HEK293 (cell line): Measurements from ENCODE around the gene EZH1.
A peak's percentile ranks its signal among the peaks of the same experiment; 100 is the strongest.

Experiments used
- BCL6B ChIP-seq: fragments of 450-650 bp; formaldehyde crosslinking; IDR thresholded peaks from 2 replicates; pipeline ENCODE4 v1.5.1; 2017; ENCODE audit warnings: missing biosample characterization, missing genetic modification characterization
- GLIS1 ChIP-seq: fragments of 450-650 bp; formaldehyde crosslinking; IDR thresholded peaks from 2 replicates; pipeline ENCODE4 v1.5.1; 2016; ENCODE audit warnings: missing biosample characterization, missing genetic modification characterization
- IKZF3 ChIP-seq: fragments of 450-650 bp; IDR thresholded peaks from 2 replicates; pipeline ENCODE4 v1.5.0; 2018; ENCODE audit warnings: missing biosample characterization, mild to moderate bottlenecking, missing genetic modification characterization, moderate library complexity
- KLF16 ChIP-seq: fragments of 450-650 bp; formaldehyde crosslinking; IDR thresholded peaks from 2 replicates; pipeline ENCODE4 v1.5.1; 2017; ENCODE audit warnings: missing biosample characterization, missing genetic modification characterization
- KLF8 ChIP-seq: fragments of 450-650 bp; formaldehyde crosslinking; IDR thresholded peaks from 2 replicates; pipeline ENCODE4 v1.5.1; 2016; ENCODE audit warnings: missing biosample characterization, missing genetic modification characterization
- KLF9 ChIP-seq: fragments of 450-650 bp; formaldehyde crosslinking; IDR thresholded peaks from 2 replicates; pipeline ENCODE4 v1.5.1; 2016; ENCODE audit warnings: missing biosample characterization, missing genetic modification characterization, low read depth
- OSR2 ChIP-seq: fragments of 450-650 bp; formaldehyde crosslinking; IDR thresholded peaks from 2 replicates; pipeline ENCODE4 v1.5.1; 2016; ENCODE audit warnings: missing biosample characterization, missing genetic modification characterization
- SP2 ChIP-seq: fragments of 450-650 bp; formaldehyde crosslinking; IDR thresholded peaks from 2 replicates; pipeline ENCODE4 v1.5.1; 2016; ENCODE audit warnings: missing biosample characterization, missing genetic modification characterization
- TRIM28 ChIP-seq: IDR thresholded peaks from 2 replicates; pipeline ENCODE4 v1.6.1; 2011; ENCODE audit warnings: low read length, control low read depth, borderline replicate concordance
- ZBTB20 ChIP-seq: fragments of 450-650 bp; formaldehyde crosslinking; IDR thresholded peaks from 2 replicates; pipeline ENCODE4 v1.5.1; 2016; ENCODE audit warnings: missing biosample characterization, missing genetic modification characterization
- ZBTB26 ChIP-seq: fragments of 450-650 bp; formaldehyde crosslinking; optimal IDR thresholded peaks from 2 replicates; pipeline ENCODE3; 2016; ENCODE audit warnings: missing biosample characterization, mild to moderate bottlenecking, missing genetic modification characterization
- ZBTB44 ChIP-seq: fragments of 450-650 bp; IDR thresholded peaks from 2 replicates; pipeline ENCODE4 v1.5.1; 2018; ENCODE audit warnings: missing biosample characterization, mild to moderate bottlenecking, missing genetic modification characterization
- ZBTB48 ChIP-seq: fragments of 450-650 bp; formaldehyde crosslinking; IDR thresholded peaks from 2 replicates; pipeline ENCODE4 v1.5.1; 2016; ENCODE audit warnings: missing biosample characterization, missing genetic modification characterization
- ZBTB8A ChIP-seq: fragments of 450-650 bp; formaldehyde crosslinking; IDR thresholded peaks from 2 replicates; pipeline ENCODE4 v1.5.1; 2016; ENCODE audit warnings: missing biosample characterization, missing genetic modification characterization
- ZFHX2 ChIP-seq: fragments of 450-650 bp; formaldehyde crosslinking; conservative IDR thresholded peaks from 2 replicates; pipeline ENCODE4 v1.5.1; 2016; ENCODE audit warnings: missing biosample characterization, missing genetic modification characterization
- ZFP69B ChIP-seq: fragments of 450-650 bp; formaldehyde crosslinking; IDR thresholded peaks from 2 replicates; pipeline ENCODE4 v1.5.1; 2016; ENCODE audit warnings: missing biosample characterization, missing genetic modification characterization
- ZNF146 ChIP-seq: fragments of 450-650 bp; formaldehyde crosslinking; IDR thresholded peaks from 2 replicates; pipeline ENCODE4 v1.5.1; 2016; ENCODE audit warnings: missing biosample characterization, missing genetic modification characterization
- ZNF202 ChIP-seq: fragments of 450-650 bp; formaldehyde crosslinking; IDR thresholded peaks from 2 replicates; pipeline ENCODE4 v1.5.1; 2016; ENCODE audit warnings: missing biosample characterization, missing genetic modification characterization, borderline replicate concordance
- ZNF341 ChIP-seq: fragments of 450-650 bp; formaldehyde crosslinking; IDR thresholded peaks from 2 replicates; pipeline ENCODE4; 2016; ENCODE audit warnings: low read depth, missing biosample characterization, missing genetic modification characterization
- ZNF677 ChIP-seq: fragments of 450-650 bp; IDR thresholded peaks from 2 replicates; pipeline ENCODE4 v1.5.0; 2018; ENCODE audit warnings: missing biosample characterization, mild to moderate bottlenecking, missing genetic modification characterization, moderate library complexity
- ZNF792 ChIP-seq: fragments of 450-650 bp; formaldehyde crosslinking; IDR thresholded peaks from 2 replicates; pipeline ENCODE4 v1.5.1; 2016; ENCODE audit warnings: missing biosample characterization, missing genetic modification characterization
- ZNF843 ChIP-seq: fragments of 450-650 bp; formaldehyde crosslinking; IDR thresholded peaks from 2 replicates; pipeline ENCODE4 v1.5.1; 2016; ENCODE audit warnings: missing biosample characterization, missing genetic modification characterization
- ZSCAN30 ChIP-seq: fragments of 450-650 bp; IDR thresholded peaks from 2 replicates; pipeline ENCODE4 v1.5.1; 2018; ENCODE audit warnings: missing biosample characterization, mild to moderate bottlenecking, missing genetic modification characterization, moderate library complexity
- ZXDB ChIP-seq: fragments of 450-650 bp; formaldehyde crosslinking; IDR thresholded peaks from 2 replicates; pipeline ENCODE4 v1.5.1; 2016; ENCODE audit warnings: missing biosample characterization, missing genetic modification characterization
- TF ChIP-seq, protein P1 (sequence below): fragments of 450-650 bp; formaldehyde crosslinking; IDR thresholded peaks from 2 replicates; pipeline ENCODE4 v1.5.1; 2016; ENCODE audit warnings: missing biosample characterization, missing genetic modification characterization
- TF ChIP-seq, protein P2 (sequence below): fragments of 450-650 bp; formaldehyde crosslinking; IDR thresholded peaks from 2 replicates; pipeline ENCODE4 v1.5.1; 2016; ENCODE audit warnings: missing biosample characterization, missing genetic modification characterization
- TF ChIP-seq, protein P3 (sequence below): fragments of 450-650 bp; formaldehyde crosslinking; IDR thresholded peaks from 2 replicates; pipeline ENCODE4 v1.5.1; 2017; ENCODE audit warnings: missing biosample characterization, missing genetic modification characterization
- TF ChIP-seq, protein P4 (sequence below): fragments of 450-650 bp; formaldehyde crosslinking; IDR thresholded peaks from 2 replicates; pipeline ENCODE4 v1.5.1; 2016; ENCODE audit warnings: missing biosample characterization, missing genetic modification characterization

Gene EZH1

DNA sequence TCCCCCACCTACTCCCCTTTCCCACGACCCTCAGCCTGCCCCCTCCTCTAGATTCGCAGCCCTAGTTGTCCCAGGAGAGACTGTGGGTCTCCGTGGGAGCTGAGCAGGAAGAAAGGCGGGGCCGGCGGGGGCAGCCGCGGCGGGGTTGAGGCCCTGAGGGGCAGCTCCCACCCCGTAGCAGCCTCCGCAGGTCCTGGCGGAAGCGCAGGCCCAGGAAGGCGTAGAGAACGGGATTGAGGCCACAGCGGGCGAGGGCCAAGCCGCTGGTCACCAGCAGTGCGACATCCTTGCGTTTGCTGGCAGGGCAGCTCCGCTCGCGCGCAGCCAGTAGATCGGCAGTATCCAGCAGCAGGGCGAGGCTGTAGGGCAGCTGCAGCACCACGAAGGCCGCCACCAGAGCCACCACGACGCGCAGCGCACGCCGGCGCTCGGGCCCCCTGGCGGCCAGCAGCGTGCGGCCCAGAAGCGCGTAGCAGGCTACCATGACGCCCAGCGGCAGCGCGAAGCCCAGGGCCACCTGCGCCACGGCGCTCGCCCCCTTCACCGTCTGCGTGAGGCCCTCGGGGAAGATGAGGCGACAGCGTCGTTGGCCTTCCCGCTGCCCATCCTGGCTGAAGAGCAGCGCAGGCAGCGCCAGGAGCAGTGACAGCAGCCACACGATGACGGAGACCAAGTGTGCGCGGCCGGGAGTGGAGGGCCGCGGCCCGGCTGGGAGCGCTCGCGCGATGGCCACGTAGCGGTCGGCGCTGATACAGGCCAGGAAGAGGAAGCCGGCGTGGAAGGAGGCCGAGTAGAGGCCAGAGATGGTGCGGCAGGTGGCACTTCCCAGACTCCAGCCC lies 65.1 kb downstream of the EZH1 start (continued):
- TF ChIP-seq ZNF843 (tag by site-specific recombination) (no peak), SP2 (tag by site-specific recombination) (peak; percentile 72), ZNF792 (tag by site-specific recombination) (peak; percentile 77; the same call in 1 of the 2 replicates), KLF16 (peak; percentile 80), TRIM28 (peak; percentile 45; the same call in 1 of the 2 replicates), ZSCAN30 (tag by site-specific recombination) (0 out of 2 replicates have a peak, but pooled peaks have one; percentile 43), KLF9 (tag by site-specific recombination) (0 out of 2 replicates have a peak, but pooled peaks have one; percentile 5), ZFP69B (peak; percentile 68; the same call in 1 of the 2 replicates), ZBTB48 (no peak), ZXDB (peak; percentile 45; the same call in 1 of the 2 replicates), OSR2 (tag by site-specific recombination) (peak; percentile 53), ZNF341 (tag by site-specific recombination) (peak; percentile 56), ZFHX2 (tag by site-specific recombination) (peak; percentile 76), ZNF146 (no peak), ZBTB20 (tag by site-specific recombination) (peak; percentile 87), ZBTB8A (tag by site-specific recombination) (peak; percentile 90), ZBTB44 (peak; percentile 40; the same call in 1 of the 2 replicates), BCL6B (tag by site-specific recombination) (no peak), ZNF202 (tag by site-specific recombination) (no peak), ZNF677 (tag by site-specific recombination) (peak; percentile 2; the same call in 1 of the 2 replicates), KLF8 (tag by site-specific recombination) (peak; percentile 85; the same call in 1 of the 2 replicates), ZBTB26 (tag by site-specific recombination) (peak; percentile 87), GLIS1 (tag by site-specific recombination) (peak; percentile 21; the same call in 1 of the 2 replicates), IKZF3 (tag by site-specific recombination) (peak; percentile 50; the same call in 1 of the 2 replicates)
- TF ChIP-seq, protein P1, sequence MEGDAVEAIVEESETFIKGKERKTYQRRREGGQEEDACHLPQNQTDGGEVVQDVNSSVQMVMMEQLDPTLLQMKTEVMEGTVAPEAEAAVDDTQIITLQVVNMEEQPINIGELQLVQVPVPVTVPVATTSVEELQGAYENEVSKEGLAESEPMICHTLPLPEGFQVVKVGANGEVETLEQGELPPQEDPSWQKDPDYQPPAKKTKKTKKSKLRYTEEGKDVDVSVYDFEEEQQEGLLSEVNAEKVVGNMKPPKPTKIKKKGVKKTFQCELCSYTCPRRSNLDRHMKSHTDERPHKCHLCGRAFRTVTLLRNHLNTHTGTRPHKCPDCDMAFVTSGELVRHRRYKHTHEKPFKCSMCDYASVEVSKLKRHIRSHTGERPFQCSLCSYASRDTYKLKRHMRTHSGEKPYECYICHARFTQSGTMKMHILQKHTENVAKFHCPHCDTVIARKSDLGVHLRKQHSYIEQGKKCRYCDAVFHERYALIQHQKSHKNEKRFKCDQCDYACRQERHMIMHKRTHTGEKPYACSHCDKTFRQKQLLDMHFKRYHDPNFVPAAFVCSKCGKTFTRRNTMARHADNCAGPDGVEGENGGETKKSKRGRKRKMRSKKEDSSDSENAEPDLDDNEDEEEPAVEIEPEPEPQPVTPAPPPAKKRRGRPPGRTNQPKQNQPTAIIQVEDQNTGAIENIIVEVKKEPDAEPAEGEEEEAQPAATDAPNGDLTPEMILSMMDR (tag by site-specific recombination), result peak; percentile 78
- TF ChIP-seq, protein P2, sequence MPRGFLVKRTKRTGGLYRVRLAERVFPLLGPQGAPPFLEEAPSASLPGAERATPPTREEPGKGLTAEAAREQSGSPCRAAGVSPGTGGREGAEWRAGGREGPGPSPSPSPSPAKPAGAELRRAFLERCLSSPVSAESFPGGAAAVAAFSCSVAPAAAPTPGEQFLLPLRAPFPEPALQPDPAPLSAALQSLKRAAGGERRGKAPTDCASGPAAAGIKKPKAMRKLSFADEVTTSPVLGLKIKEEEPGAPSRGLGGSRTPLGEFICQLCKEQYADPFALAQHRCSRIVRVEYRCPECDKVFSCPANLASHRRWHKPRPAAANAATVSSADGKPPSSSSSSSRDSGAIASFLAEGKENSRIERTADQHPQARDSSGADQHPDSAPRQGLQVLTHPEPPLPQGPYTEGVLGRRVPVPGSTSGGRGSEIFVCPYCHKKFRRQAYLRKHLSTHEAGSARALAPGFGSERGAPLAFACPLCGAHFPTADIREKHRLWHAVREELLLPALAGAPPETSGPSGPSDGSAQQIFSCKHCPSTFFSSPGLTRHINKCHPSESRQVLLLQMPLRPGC (tag by site-specific recombination), result peak; percentile 15; the same call in 1 of the 2 replicates
- TF ChIP-seq, protein P3, sequence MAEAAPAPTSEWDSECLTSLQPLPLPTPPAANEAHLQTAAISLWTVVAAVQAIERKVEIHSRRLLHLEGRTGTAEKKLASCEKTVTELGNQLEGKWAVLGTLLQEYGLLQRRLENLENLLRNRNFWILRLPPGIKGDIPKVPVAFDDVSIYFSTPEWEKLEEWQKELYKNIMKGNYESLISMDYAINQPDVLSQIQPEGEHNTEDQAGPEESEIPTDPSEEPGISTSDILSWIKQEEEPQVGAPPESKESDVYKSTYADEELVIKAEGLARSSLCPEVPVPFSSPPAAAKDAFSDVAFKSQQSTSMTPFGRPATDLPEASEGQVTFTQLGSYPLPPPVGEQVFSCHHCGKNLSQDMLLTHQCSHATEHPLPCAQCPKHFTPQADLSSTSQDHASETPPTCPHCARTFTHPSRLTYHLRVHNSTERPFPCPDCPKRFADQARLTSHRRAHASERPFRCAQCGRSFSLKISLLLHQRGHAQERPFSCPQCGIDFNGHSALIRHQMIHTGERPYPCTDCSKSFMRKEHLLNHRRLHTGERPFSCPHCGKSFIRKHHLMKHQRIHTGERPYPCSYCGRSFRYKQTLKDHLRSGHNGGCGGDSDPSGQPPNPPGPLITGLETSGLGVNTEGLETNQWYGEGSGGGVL, result peak; percentile 78
- TF ChIP-seq, protein P4, sequence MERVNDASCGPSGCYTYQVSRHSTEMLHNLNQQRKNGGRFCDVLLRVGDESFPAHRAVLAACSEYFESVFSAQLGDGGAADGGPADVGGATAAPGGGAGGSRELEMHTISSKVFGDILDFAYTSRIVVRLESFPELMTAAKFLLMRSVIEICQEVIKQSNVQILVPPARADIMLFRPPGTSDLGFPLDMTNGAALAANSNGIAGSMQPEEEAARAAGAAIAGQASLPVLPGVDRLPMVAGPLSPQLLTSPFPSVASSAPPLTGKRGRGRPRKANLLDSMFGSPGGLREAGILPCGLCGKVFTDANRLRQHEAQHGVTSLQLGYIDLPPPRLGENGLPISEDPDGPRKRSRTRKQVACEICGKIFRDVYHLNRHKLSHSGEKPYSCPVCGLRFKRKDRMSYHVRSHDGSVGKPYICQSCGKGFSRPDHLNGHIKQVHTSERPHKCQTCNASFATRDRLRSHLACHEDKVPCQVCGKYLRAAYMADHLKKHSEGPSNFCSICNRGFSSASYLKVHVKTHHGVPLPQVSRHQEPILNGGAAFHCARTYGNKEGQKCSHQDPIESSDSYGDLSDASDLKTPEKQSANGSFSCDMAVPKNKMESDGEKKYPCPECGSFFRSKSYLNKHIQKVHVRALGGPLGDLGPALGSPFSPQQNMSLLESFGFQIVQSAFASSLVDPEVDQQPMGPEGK (tag by site-specific recombination), result peak; percentile 88
